ENCODE data around the gene FOXA3. TPM values are rescaled to one million over a fixed set of nuclear protein-coding genes. Genes with fewer than 3 reads are reported as not detected.

Gene FOXA3
- total RNA-seq, 1 experiment from 2014 or later: 22.2 TPM

GRCh38 chr19:45919678-45920077 lies 55.6 kb downstream of the FOXA3 start:
- no peaks in the 10 kb centered on the region for H3K9me3 Mint-ChIP-seq
- no peaks in the 10 kb centered on the region for H3K79me1 ChIP-seq (ENCODE audit: insufficient read depth, low read depth, low read length, poor library complexity, severe bottlenecking)
- no peak overlapping the region for H3K23ac ChIP-seq (ENCODE audit: insufficient read length, low read depth, low read length)
- H2BK12ac ChIP-seq (ENCODE audit: insufficient read length, low read depth, low read length): no peak overlapping the region
- H3K27ac Mint-ChIP-seq: no peak overlapping the region; a peak in 1 of 7 replicates
- no peak overlapping the region for H4K91ac ChIP-seq (ENCODE audit: insufficient read length, low read depth, low read length)
- no peak overlapping the region for H2AK5ac ChIP-seq (ENCODE audit: insufficient read length, low read length)
- H2BK15ac ChIP-seq (ENCODE audit: low read depth, low read length): no peak overlapping the region
- no peak for DNase-seq
- H3T11ph ChIP-seq (ENCODE audit: low read length): no peak overlapping the region
- H2BK5ac ChIP-seq (ENCODE audit: insufficient read length, low read length): no peak overlapping the region
- H3K36me3 Mint-ChIP-seq (ENCODE audit: insufficient read depth in 1 of 3, low read depth in 3 of 3): no peaks in the 10 kb centered on the region
- no peak overlapping the region for H3K9ac ChIP-seq (ENCODE audit: extremely low read depth, insufficient read length, low read length)
- no peaks in the 10 kb centered on the region for H3K9me3 ChIP-seq (ENCODE audit: control insufficient read depth, low read depth, low read length)
- H3K56ac ChIP-seq (ENCODE audit: insufficient read length, low read depth, low read length): no peak overlapping the region
- no peak overlapping the region for H2AFZ ChIP-seq (ENCODE audit: low read length)
- H3K27me3 Mint-ChIP-seq (ENCODE audit: low read depth): peaks cover 16% of the 10 kb centered on the region; the same call in 1 of the 2 replicates
- H3K27ac ChIP-seq (ENCODE audit: insufficient read length, low read depth, low read length): no peak overlapping the region
- no peak overlapping the region for H4K8ac ChIP-seq (replicated peaks; ENCODE audit: insufficient read length, low read depth, low read length)
- no peaks in the 10 kb centered on the region for H3K4me1 ChIP-seq (ENCODE audit: insufficient read depth, low read length)
- TF ChIP-seq, protein P1, sequence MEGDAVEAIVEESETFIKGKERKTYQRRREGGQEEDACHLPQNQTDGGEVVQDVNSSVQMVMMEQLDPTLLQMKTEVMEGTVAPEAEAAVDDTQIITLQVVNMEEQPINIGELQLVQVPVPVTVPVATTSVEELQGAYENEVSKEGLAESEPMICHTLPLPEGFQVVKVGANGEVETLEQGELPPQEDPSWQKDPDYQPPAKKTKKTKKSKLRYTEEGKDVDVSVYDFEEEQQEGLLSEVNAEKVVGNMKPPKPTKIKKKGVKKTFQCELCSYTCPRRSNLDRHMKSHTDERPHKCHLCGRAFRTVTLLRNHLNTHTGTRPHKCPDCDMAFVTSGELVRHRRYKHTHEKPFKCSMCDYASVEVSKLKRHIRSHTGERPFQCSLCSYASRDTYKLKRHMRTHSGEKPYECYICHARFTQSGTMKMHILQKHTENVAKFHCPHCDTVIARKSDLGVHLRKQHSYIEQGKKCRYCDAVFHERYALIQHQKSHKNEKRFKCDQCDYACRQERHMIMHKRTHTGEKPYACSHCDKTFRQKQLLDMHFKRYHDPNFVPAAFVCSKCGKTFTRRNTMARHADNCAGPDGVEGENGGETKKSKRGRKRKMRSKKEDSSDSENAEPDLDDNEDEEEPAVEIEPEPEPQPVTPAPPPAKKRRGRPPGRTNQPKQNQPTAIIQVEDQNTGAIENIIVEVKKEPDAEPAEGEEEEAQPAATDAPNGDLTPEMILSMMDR (conservative IDR thresholded peaks at IDR 0.05): no peak
- no peak overlapping the region for H3K4me3 Mint-ChIP-seq
- no peaks in the 10 kb centered on the region for H3K27me3 ChIP-seq (ENCODE audit: insufficient read depth, low read length)
- H4K5ac ChIP-seq (ENCODE audit: insufficient read length, low read depth, low read length): no peak overlapping the region
- H3K4ac ChIP-seq (ENCODE audit: low read depth, low read length): no peak overlapping the region
- WGBS (ENCODE audit: extremely low coverage, insufficient read length, low lambda C conversion rate): no CpG with 5 or more reads among the region's 7 CpGs
- no peaks in the 10 kb centered on the region for H4K20me1 ChIP-seq (ENCODE audit: control insufficient read depth, insufficient read depth, insufficient read length)
- H3K4me2 ChIP-seq (ENCODE audit: insufficient read depth, insufficient read length, low read length): no peak overlapping the region
- H3K14ac ChIP-seq (ENCODE audit: insufficient read depth, low read length): no peak overlapping the region
- no peak overlapping the region for H3K18ac ChIP-seq (ENCODE audit: insufficient read length, low read depth, low read length)
- no peaks in the 10 kb centered on the region for H3K79me2 ChIP-seq (ENCODE audit: insufficient read depth, low read length)
- H3K23me2 ChIP-seq (ENCODE audit: insufficient read length, low read depth, low read length, poor library complexity, severe bottlenecking): no peaks in the 10 kb centered on the region
- no peak overlapping the region for H2BK20ac ChIP-seq (ENCODE audit: low read depth, low read length, poor library complexity, severe bottlenecking)
- H2BK120ac ChIP-seq (ENCODE audit: low read depth, low read length, poor library complexity, severe bottlenecking): no peak overlapping the region
- H3K4me1 Mint-ChIP-seq: peaks cover 5 to 11% of the 10 kb centered on the region in 2 experiments; a peak in 3 of 4 replicates
